ENCODE data around the gene B3GALT5. TPM values are rescaled to one million over a fixed set of nuclear protein-coding genes. Genes with fewer than 3 reads are reported as not detected.

The B3GALT5 gene
- total RNA-seq, 2 experiments from 2014 or later, result not detected

GRCh38 chr21:39666681-39667315 is 54.1 kb downstream of the B3GALT5 start:
- Mint-ChIP-seq H3K4me3 (no peak overlapping the region), H3K36me3 (no peaks in the 10 kb centered on the region), H3K27me3 (no peaks in the 10 kb centered on the region), H3K27ac (no peak overlapping the region), H3K4me1 (ENCODE audit: low read depth) (no peaks in the 10 kb centered on the region), H3K9me3 (no peaks in the 10 kb centered on the region)
- ChIA-PET POLR2A (no interaction called here), CTCF (no interaction called here)
- intact Hi-C loops (cut with micrococcal nuclease), result no loop called here
- DNase-seq, result no peak

DNA sequence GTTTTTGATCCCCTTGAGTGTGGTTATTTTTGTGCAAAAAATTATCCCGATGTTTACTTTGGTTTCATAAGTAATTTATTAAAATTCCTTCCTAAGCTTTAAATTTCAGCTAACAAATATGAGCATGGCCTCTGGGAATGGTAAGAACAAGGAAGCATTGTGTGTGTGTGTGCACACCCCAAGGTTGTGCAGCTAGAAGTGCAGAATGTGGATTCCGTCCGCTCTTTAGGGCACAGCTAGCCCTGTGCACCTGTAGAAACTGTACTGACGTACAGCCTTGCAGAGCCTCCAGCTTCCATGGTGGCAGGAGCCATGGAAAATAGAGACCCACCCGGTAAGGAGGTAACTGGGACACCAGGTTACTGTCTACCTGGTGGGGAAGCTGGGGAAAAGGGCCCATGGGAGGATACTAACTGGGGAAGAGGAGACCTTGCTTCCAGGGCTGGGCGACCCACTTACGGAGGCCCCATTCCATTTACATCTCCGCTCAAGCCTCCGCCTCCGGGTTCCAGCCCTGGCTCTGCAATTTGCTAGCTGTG is 54.7 kb downstream of the B3GALT5 start:
- Mint-ChIP-seq H3K4me1 (ENCODE audit: low read depth) (no peaks in the 10 kb centered on the region), H3K27ac (no peak overlapping the region), H3K27me3 (no peaks in the 10 kb centered on the region), H3K4me3 (no peak overlapping the region), H3K9me3 (no peaks in the 10 kb centered on the region), H3K36me3 (no peaks in the 10 kb centered on the region)
- ChIA-PET CTCF (no interaction called here), POLR2A (no interaction called here)
- intact Hi-C loops (cut with micrococcal nuclease), result no loop called here
- no peak for DNase-seq

GRCh38 chr21:39668369-39668768 is 55.6 kb downstream of the B3GALT5 start:
- no peaks in the 10 kb centered on the region for H3K9me3 Mint-ChIP-seq
- ChIA-PET POLR2A (no interaction called here), CTCF (no interaction called here)
- H3K36me3 Mint-ChIP-seq, result no peaks in the 10 kb centered on the region
- H3K27ac Mint-ChIP-seq, result no peak overlapping the region
- H3K27me3 Mint-ChIP-seq, result no peaks in the 10 kb centered on the region
- no peak for DNase-seq
- H3K4me3 Mint-ChIP-seq, result no peak overlapping the region
- intact Hi-C loops (cut with micrococcal nuclease), result no loop called here
- no peaks in the 10 kb centered on the region for H3K4me1 Mint-ChIP-seq (ENCODE audit: low read depth)

DNA sequence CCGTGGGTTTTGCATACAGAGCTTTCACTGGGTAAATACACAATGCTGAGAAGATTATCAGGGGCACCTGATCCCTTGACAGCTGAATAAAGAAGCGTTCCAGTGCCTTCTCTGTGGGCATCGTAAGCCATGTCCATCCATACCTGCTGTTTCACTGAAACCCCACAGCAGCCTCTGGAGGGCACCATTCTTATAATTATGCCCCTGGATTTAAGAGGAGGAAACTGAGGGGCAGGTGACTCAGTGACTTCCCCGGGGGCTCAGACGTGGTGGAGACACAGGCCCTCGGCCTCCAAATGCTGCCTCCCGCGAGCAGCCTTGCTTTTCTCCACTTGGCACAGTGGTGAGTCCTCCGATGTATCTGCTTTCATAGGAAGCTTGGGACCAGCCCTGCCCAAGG is 56.7 kb downstream of the B3GALT5 start:
- Mint-ChIP-seq H3K4me3 (no peak overlapping the region), H3K4me1 (ENCODE audit: low read depth) (no peaks in the 10 kb centered on the region), H3K9me3 (no peaks in the 10 kb centered on the region), H3K36me3 (no peaks in the 10 kb centered on the region), H3K27ac (no peak overlapping the region), H3K27me3 (no peaks in the 10 kb centered on the region)
- DNase-seq, result no peak
- ChIA-PET POLR2A (no interaction called here), CTCF (no interaction called here)
- intact Hi-C loops (cut with micrococcal nuclease), result no loop called here

DNA sequence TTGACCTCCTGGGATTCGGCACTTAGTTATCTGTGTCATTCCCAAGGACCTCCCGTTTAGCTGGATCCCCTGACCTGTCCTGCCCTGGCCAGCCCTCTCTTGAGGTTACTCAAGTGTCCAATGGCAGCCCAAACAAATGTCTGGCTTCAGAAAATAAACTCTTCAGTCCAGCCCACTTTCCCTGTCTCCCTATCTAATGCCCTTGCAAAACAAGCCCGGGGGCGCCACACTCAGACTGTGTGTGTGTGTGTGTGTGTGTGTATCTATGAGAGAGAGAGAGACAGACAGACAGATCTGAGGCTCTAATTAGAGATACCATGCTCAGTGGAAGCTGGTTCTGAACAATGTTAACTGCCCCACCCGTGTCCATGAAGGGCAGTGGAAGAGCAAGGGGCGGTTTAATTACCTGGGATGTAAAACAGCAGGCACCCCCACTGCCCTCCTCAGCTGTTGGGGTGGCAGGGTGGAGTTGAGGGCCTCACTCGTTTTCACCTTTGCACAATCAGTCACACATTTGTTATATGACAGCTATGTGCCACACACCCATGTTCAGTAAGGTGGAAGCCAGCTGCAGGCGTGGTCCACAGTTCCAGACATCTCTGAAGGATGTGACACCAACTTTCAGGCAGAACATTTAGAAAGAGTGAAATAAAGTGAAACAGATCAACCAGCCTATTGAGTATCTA is 57.4 kb downstream of the B3GALT5 start:
- Mint-ChIP-seq H3K4me1 (ENCODE audit: low read depth) (no peaks in the 10 kb centered on the region), H3K9me3 (no peaks in the 10 kb centered on the region), H3K36me3 (no peaks in the 10 kb centered on the region), H3K27me3 (no peaks in the 10 kb centered on the region), H3K4me3 (no peak overlapping the region), H3K27ac (no peak overlapping the region)
- intact Hi-C loops (cut with micrococcal nuclease), result no loop called here
- POLR2A ChIA-PET, result no interaction called here
- CTCF ChIA-PET, result no interaction called here
- DNase-seq, result no peak

DNA sequence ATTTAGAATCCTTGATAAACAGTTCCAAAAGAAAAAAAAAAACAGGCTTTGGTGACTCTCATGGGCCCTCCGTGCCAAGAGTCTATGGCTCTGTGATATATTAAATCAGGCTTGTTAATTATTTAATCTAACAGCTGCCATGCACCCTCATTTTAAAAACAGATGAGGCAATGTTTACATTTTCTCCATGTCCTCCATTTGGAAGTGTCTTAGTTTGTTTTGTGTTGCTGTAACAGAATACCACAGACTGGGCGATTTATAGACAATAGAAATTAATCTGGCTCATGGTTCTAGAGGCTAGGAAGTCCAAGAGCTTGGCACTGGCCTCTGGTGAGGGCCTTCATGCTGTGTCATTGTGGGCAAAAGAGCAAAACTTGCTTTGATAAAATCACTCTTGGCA is 58.0 kb downstream of the B3GALT5 start:
- H3K4me3 Mint-ChIP-seq, result no peak overlapping the region
- DNase-seq, result no peak
- no peak overlapping the region for H3K27ac Mint-ChIP-seq
- no peaks in the 10 kb centered on the region for H3K4me1 Mint-ChIP-seq (ENCODE audit: low read depth)
- H3K9me3 Mint-ChIP-seq, result no peaks in the 10 kb centered on the region
- intact Hi-C loops (cut with micrococcal nuclease), result no loop called here
- H3K27me3 Mint-ChIP-seq, result no peaks in the 10 kb centered on the region
- H3K36me3 Mint-ChIP-seq, result no peaks in the 10 kb centered on the region
- CTCF ChIA-PET, result no interaction called here
- POLR2A ChIA-PET, result no interaction called here

- Mint-ChIP-seq H3K9me3 (no peaks in the 10 kb centered on the region), H3K4me1 (ENCODE audit: low read depth) (no peaks in the 10 kb centered on the region), H3K27me3 (no peaks in the 10 kb centered on the region), H3K36me3 (no peaks in the 10 kb centered on the region), H3K4me3 (no peak overlapping the region), H3K27ac (no peak overlapping the region)
- DNase-seq, result no peak
- intact Hi-C loops (cut with micrococcal nuclease), result no loop called here
- POLR2A ChIA-PET, result no interaction called here
- CTCF ChIA-PET, result no interaction called here
Observed at GRCh38 chr21:39671986-39672385, 59.2 kb downstream of the B3GALT5 start.

GRCh38 chr21:39673163-39673562 is 60.4 kb downstream of the B3GALT5 start:
- intact Hi-C loops (cut with micrococcal nuclease), result no loop called here
- H3K27ac Mint-ChIP-seq, result no peak overlapping the region
- CTCF ChIA-PET, result no interaction called here
- H3K36me3 Mint-ChIP-seq, result no peaks in the 10 kb centered on the region
- POLR2A ChIA-PET, result no interaction called here
- no peak overlapping the region for H3K4me3 Mint-ChIP-seq
- H3K27me3 Mint-ChIP-seq, result no peaks in the 10 kb centered on the region
- no peak for DNase-seq
- no peaks in the 10 kb centered on the region for H3K4me1 Mint-ChIP-seq (ENCODE audit: low read depth)
- H3K9me3 Mint-ChIP-seq, result no peaks in the 10 kb centered on the region

GRCh38 chr21:39673736-39674135 is 61.0 kb downstream of the B3GALT5 start:
- H3K4me3 Mint-ChIP-seq, result no peak overlapping the region
- intact Hi-C loops (cut with micrococcal nuclease), result no loop called here
- no peak overlapping the region for H3K27ac Mint-ChIP-seq
- H3K4me1 Mint-ChIP-seq (ENCODE audit: low read depth), result no peaks in the 10 kb centered on the region
- ChIA-PET CTCF (no interaction called here), POLR2A (no interaction called here)
- no peaks in the 10 kb centered on the region for H3K27me3 Mint-ChIP-seq
- no peaks in the 10 kb centered on the region for H3K36me3 Mint-ChIP-seq
- H3K9me3 Mint-ChIP-seq, result peaks cover 2% of the 10 kb centered on the region
- DNase-seq, result no peak

- H3K36me3 Mint-ChIP-seq, result no peaks in the 10 kb centered on the region
- H3K27ac Mint-ChIP-seq, result no peak overlapping the region
- H3K4me1 Mint-ChIP-seq (ENCODE audit: low read depth), result no peaks in the 10 kb centered on the region
- no peak for DNase-seq
- H3K27me3 Mint-ChIP-seq, result no peaks in the 10 kb centered on the region
- peaks cover 4% of the 10 kb centered on the region for H3K9me3 Mint-ChIP-seq
- H3K4me3 Mint-ChIP-seq, result no peak overlapping the region
- ChIA-PET POLR2A (no interaction called here), CTCF (no interaction called here)
- intact Hi-C loops (cut with micrococcal nuclease), result no loop called here
Observed at GRCh38 chr21:39674801-39675200, 62.1 kb downstream of the B3GALT5 start.

DNA sequence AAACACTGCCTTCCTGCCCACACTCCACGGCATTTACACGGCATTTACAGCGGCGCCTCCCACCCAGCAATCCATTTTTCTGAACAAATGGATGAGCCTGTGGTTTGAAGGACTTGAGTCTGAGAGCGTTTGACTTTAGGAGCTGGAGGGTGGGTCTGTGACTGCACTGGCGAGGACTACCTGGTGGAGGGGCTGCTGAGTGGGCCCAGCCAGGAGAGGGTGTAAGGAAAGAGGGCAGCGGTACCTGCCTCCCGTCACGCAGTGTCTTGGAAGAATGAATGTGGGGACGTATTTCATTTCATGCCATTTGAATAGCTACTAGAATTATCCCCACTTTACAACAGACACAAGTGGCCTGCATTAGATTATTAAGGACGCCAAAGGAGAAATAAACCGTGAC is 62.9 kb downstream of the B3GALT5 start:
- Mint-ChIP-seq H3K27ac (no peak overlapping the region), H3K9me3 (peaks cover 4% of the 10 kb centered on the region), H3K4me1 (ENCODE audit: low read depth) (no peaks in the 10 kb centered on the region), H3K36me3 (no peaks in the 10 kb centered on the region), H3K4me3 (no peak overlapping the region), H3K27me3 (no peaks in the 10 kb centered on the region)
- ChIA-PET CTCF (no interaction called here), POLR2A (no interaction called here)
- no peak for DNase-seq
- intact Hi-C loops (cut with micrococcal nuclease), result no loop called here

- Mint-ChIP-seq H3K27me3 (no peaks in the 10 kb centered on the region), H3K36me3 (no peaks in the 10 kb centered on the region), H3K9me3 (peaks cover 4% of the 10 kb centered on the region), H3K27ac (no peak overlapping the region), H3K4me1 (ENCODE audit: low read depth) (no peaks in the 10 kb centered on the region), H3K4me3 (no peak overlapping the region)
- intact Hi-C loops (cut with micrococcal nuclease), result no loop called here
- DNase-seq, result no peak
- CTCF ChIA-PET, result no interaction called here
- POLR2A ChIA-PET, result no interaction called here
Observed at GRCh38 chr21:39675993-39676661, 63.4 kb downstream of the B3GALT5 start.

DNA sequence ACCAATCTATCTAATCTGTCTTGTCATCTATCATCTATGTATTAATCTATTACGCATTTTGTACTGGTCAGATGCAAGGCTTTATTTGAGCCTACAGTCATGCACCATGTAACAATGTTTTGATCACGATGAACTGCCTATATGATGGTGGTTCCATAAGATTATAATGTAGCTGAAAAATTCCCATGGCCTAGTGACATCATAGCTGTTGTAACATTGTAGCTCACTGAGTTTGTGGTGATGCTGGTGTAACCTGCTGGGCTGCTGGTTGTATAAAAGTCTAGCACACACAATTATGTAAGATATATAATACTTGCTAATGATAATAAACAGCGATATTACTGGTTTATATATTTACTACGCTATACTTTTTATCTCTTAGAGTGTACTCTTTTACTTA is 67.5 kb downstream of the B3GALT5 start:
- no peaks in the 10 kb centered on the region for H3K4me1 Mint-ChIP-seq (ENCODE audit: low read depth)
- H3K27ac Mint-ChIP-seq, result no peak overlapping the region
- DNase-seq, result no peak
- H3K4me3 Mint-ChIP-seq, result no peak overlapping the region
- peaks cover 6% of the 10 kb centered on the region for H3K9me3 Mint-ChIP-seq
- CTCF ChIA-PET, result no interaction called here
- H3K36me3 Mint-ChIP-seq, result no peaks in the 10 kb centered on the region
- intact Hi-C loops (cut with micrococcal nuclease), result no loop called here
- POLR2A ChIA-PET, result no interaction called here
- no peaks in the 10 kb centered on the region for H3K27me3 Mint-ChIP-seq

Data from activated CD4-positive, alpha-beta memory T cell treated with anti-CD3 and anti-CD28 coated beads for 36 hours (primary cell).